ENCODE measurements around the gene MOB3B. TPM values are rescaled to one million over a fixed set of nuclear protein-coding genes. Genes with fewer than 3 reads are reported as not detected.

Gene MOB3B
- total RNA-seq, 1 donor from 2014 or later, result 1.1 TPM

DNA sequence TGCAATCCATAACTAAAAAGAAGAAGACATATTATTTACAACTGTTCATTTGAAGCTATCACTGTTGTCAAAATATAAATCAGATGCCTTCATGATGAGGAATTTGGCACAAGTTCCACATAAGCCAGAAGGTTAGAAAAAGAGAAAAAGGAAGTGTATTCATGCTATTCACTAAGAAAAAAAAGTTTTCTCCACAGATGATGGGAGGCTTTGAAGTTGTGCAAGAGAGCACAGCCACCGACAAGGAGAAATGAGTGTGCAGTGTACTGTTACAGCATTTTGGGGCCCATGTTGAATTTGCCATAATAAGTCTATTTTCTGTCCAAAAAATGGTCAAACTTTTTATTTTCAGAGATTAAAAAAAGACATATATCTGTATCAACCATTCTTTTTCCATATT, 38.5 kb downstream of the MOB3B start:
- peak; percentile 46 for DNase-seq (ENCODE audit: low read depth)

DNA sequence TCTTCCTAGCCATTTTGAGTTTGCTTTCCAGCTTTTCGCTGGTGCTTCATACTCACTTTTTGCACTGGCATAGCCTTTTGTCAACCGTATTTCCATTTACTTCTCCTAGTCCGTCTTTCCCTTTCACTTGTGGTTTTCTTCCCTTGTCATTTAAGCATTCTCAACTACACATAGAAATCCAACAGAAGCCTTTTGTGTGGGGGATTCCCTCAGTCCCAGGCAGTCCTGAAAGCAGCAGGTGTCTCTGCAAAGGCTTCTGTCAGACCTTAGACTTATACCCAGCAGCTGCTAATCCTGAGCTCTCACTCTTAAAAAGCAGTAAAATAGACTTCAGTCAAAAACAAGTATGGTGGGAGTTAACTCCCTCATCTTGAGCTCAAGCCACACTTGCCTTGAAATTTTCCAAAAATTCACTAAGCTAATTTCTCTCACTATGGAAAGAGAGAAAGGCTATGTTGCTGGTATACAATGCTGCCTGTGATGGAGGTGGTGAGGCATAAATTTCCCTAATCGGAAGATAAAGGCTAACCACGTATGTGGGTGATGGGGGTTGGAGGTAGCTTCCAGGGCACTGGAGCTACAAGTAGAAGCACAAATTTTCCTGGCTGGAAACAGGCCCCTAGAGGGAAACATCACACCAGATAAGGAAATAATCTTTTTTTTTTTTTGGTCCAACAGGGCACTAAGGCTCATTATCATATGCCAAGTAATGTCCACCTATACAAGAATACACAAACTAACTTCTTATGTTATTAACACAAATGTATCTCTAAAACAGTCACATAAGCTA, 40.3 kb downstream of the MOB3B start:
- DNase-seq (ENCODE audit: low read depth) (no peak), FAIRE-seq (no peak)
- no peaks in the 10 kb centered on the region for H3K36me3 ChIP-seq (ENCODE audit: control insufficient read depth, insufficient read depth, low read length)
- no peak overlapping the region for H3K4me3 ChIP-seq (ENCODE audit: low read depth, low read length)
- H3K27me3 ChIP-seq (ENCODE audit: control insufficient read depth, insufficient read depth, low read length), result no peaks in the 10 kb centered on the region
- TF ChIP-seq, protein P1, sequence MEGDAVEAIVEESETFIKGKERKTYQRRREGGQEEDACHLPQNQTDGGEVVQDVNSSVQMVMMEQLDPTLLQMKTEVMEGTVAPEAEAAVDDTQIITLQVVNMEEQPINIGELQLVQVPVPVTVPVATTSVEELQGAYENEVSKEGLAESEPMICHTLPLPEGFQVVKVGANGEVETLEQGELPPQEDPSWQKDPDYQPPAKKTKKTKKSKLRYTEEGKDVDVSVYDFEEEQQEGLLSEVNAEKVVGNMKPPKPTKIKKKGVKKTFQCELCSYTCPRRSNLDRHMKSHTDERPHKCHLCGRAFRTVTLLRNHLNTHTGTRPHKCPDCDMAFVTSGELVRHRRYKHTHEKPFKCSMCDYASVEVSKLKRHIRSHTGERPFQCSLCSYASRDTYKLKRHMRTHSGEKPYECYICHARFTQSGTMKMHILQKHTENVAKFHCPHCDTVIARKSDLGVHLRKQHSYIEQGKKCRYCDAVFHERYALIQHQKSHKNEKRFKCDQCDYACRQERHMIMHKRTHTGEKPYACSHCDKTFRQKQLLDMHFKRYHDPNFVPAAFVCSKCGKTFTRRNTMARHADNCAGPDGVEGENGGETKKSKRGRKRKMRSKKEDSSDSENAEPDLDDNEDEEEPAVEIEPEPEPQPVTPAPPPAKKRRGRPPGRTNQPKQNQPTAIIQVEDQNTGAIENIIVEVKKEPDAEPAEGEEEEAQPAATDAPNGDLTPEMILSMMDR (IDR thresholded peaks at IDR 0.05; ENCODE audit: insufficient read depth, low read length, severe bottlenecking), result no peak

More for the DNA sequence above, 38.5 kb downstream of the MOB3B start:
- FAIRE-seq, result no peak
- no peaks in the 10 kb centered on the region for H3K36me3 ChIP-seq (ENCODE audit: control insufficient read depth, insufficient read depth, low read length)
- H3K4me3 ChIP-seq (ENCODE audit: low read depth, low read length), result no peak overlapping the region
- H3K27me3 ChIP-seq (ENCODE audit: control insufficient read depth, insufficient read depth, low read length), result no peaks in the 10 kb centered on the region
- TF ChIP-seq, protein P1 (IDR thresholded peaks at IDR 0.05; ENCODE audit: insufficient read depth, low read length, severe bottlenecking), result no peak

DNA sequence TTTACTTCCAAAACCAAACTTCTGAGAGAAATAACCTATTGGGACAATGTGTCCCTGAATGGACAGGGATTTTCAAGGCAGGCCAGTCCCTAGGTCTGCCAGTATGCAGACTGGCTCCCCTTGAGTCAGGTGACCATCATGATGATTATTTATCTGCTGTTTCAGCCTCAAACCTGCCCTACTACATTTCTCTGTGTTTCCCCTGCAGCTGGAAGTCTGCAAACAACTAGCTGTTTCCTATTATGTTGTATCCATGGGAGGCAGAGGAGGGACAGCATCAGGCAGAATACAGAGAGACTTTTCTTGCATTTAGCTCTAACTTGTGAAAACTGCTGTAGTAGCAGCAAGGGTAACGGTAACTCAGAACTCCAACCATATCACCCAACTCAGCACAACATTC, 41.7 kb downstream of the MOB3B start:
- Histone ChIP-seq H3K36me3 (ENCODE audit: control insufficient read depth, insufficient read depth, low read length) (no peaks in the 10 kb centered on the region), H3K4me3 (ENCODE audit: low read depth, low read length) (no peak overlapping the region), H3K27me3 (ENCODE audit: control insufficient read depth, insufficient read depth, low read length) (no peaks in the 10 kb centered on the region)
- peak; percentile 7 for FAIRE-seq
- peak; percentile 30 for DNase-seq (ENCODE audit: low read depth)
- TF ChIP-seq, protein P1 (IDR thresholded peaks at IDR 0.05; ENCODE audit: insufficient read depth, low read length, severe bottlenecking), result no peak

DNA sequence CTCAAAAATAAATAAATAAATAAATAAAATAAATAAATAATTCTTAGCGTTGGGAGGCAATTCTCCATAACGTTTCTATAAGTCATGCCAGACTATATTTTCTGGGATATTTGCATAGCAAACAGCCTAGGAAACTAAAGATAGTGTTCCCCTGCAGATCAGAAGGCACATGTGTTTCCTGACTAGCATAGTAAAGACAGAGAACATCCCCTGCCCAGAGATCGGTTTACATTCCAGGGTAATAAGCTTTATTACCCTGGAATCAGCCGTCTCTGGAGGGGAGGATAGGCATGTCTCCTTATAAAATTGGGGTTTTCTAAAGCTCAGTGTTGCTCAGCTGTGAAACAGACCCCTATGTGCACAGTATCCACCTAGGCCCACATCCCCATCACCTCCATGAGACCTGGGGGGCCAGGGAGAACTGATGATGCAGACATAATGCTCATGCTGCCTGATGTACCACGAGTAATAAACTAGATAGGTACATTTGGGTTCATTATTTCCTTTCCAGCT, 42.4 kb downstream of the MOB3B start:
- Histone ChIP-seq H3K36me3 (ENCODE audit: control insufficient read depth, insufficient read depth, low read length) (no peaks in the 10 kb centered on the region), H3K4me3 (ENCODE audit: low read depth, low read length) (no peak overlapping the region), H3K27me3 (ENCODE audit: control insufficient read depth, insufficient read depth, low read length) (no peaks in the 10 kb centered on the region)
- TF ChIP-seq, protein P1 (IDR thresholded peaks at IDR 0.05; ENCODE audit: insufficient read depth, low read length, severe bottlenecking), result no peak
- no peak for DNase-seq (ENCODE audit: low read depth)
- no peak for FAIRE-seq

DNA sequence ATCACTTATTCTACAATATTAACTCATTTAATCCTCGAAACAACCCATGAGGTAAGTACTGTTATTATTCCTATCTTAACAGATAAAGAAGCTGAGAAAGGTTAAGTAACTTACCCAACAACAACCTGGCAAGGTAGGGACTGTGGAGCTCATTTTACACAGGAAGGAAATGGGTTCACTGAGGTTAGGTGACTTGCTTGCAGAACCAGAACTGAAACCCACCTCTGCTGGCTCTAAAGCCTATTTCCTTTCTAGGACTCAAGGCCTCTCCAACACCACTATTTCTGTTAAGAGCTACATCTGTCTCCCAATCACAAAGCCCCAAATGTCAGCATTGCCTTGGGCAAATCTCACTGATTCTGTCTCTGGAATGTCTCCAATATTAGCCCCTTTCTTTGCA, 44.5 kb downstream of the MOB3B start:
- DNase-seq (ENCODE audit: low read depth) (no peak), FAIRE-seq (no peak)
- TF ChIP-seq, protein P1 (IDR thresholded peaks at IDR 0.05; ENCODE audit: insufficient read depth, low read length, severe bottlenecking), result no peak
- H3K27me3 ChIP-seq (ENCODE audit: control insufficient read depth, insufficient read depth, low read length), result no peaks in the 10 kb centered on the region
- no peaks in the 10 kb centered on the region for H3K36me3 ChIP-seq (ENCODE audit: control insufficient read depth, insufficient read depth, low read length)
- H3K4me3 ChIP-seq (ENCODE audit: low read depth, low read length), result no peak overlapping the region

All from bronchial epithelial cell (primary cell).